Hepatocyte (in vitro differentiated cells): Measurements from ENCODE around the gene DVL2. TPM values are rescaled to one million over a fixed set of nuclear protein-coding genes. Genes with fewer than 3 reads are reported as not detected.
A peak's percentile ranks its signal among the peaks of the same experiment; 100 is the strongest.

ENCODE experiments used
- DNase-seq: peaks from one replicate; pipeline ENCODE4 v3.0.0-alpha.2; 2016; ENCODE audit warnings: low spot score
- H2AFZ ChIP-seq: fragments of 200-600 bp; sonication (generic); 2 replicates; pipeline ENCODE4 v1.6.0; 2016; ENCODE audit warnings: antibody characterized with exemption, mild to moderate bottlenecking
- H3K27ac ChIP-seq: fragments of 200-600 bp; sonication (generic); 2 replicates; pipeline ENCODE4 v1.5.1; 2016; ENCODE audit warnings: mild to moderate bottlenecking
- H3K27me3 ChIP-seq: fragments of 200-600 bp; sonication (generic); 2 replicates; pipeline ENCODE4 v1.6.1; 2016
- H3K36me3 ChIP-seq: fragments of 200-600 bp; sonication (generic); replicated peaks from 2 replicates; pipeline ENCODE4 v1.5.1; 2016; ENCODE audit warnings: low read depth; ENCODE audit not compliant: insufficient read depth
- H3K4me1 ChIP-seq: fragments of 200-600 bp; sonication (generic); 2 replicates; pipeline ENCODE4 v1.5.1; 2016; ENCODE audit warnings: mild to moderate bottlenecking, moderate library complexity; ENCODE audit not compliant: insufficient read depth
- H3K4me2 ChIP-seq: fragments of 200-600 bp; sonication (generic); 2 replicates; pipeline ENCODE4 v1.6.0; 2016
- H3K4me3 ChIP-seq: fragments of 200-600 bp; sonication (generic); 2 replicates; pipeline ENCODE4 v1.5.1; 2016; ENCODE audit warnings: mild to moderate bottlenecking
- H3K79me2 ChIP-seq: fragments of 200-600 bp; sonication (generic); 2 replicates; pipeline ENCODE4 v1.6.0; 2017; ENCODE audit warnings: mild to moderate bottlenecking
- H3K9me2 ChIP-seq: fragments of 200-600 bp; sonication (generic); replicated peaks from 2 replicates; pipeline ENCODE4 v1.6.0; 2017; ENCODE audit warnings: mild to moderate bottlenecking; ENCODE audit not compliant: insufficient read depth
- H3K9me3 ChIP-seq: fragments of 200-600 bp; sonication (generic); 2 replicates; pipeline ENCODE4 v1.5.1; 2016; ENCODE audit warnings: low read depth, mild to moderate bottlenecking
- H4K20me1 ChIP-seq: fragments of 200-600 bp; sonication (generic); 2 replicates; pipeline ENCODE4 v1.6.0; 2016; ENCODE audit warnings: mild to moderate bottlenecking; ENCODE audit not compliant: insufficient read depth, poor library complexity, severe bottlenecking
- CTCF ChIP-seq: fragments of 200-600 bp; sonication (generic); IDR thresholded peaks from 2 replicates; pipeline ENCODE4 v1.5.1; 2016; ENCODE audit warnings: antibody characterized with exemption, mild to moderate bottlenecking; ENCODE audit not compliant: poor library complexity
- EZH2 ChIP-seq: fragments of 200-600 bp; sonication (generic); IDR thresholded peaks from 2 replicates; pipeline ENCODE4 v1.6.1; 2016; ENCODE audit warnings: antibody characterized with exemption, mild to moderate bottlenecking, borderline replicate concordance
- EZH2phosphoT487 ChIP-seq: fragments of 200-600 bp; sonication (generic); IDR thresholded peaks from one replicate; pipeline ENCODE4 v1.6.1; 2018; ENCODE audit warnings: antibody characterized with exemption, mild to moderate bottlenecking, low read depth, moderate library complexity; ENCODE audit not compliant: unreplicated experiment, severe bottlenecking
- WGBS: methylation state at CpG from one replicate; pipeline ENCODE4 v1.1.6; 2016; ENCODE audit warnings: low lambda C conversion rate; ENCODE audit errors: missing lambda C conversion rate; 5-methylcytosine and 5-hydroxymethylcytosine counted together
- polyA plus RNA-seq: library from polyadenylated mRNA; unstranded; fragments of >200 nt; fragmentation: Nextera tagmentation; extraction: Ambion mirVana; gene quantifications from 2 replicates; pipeline ENCODE4 v1.2.1, GENCODE V29; 2016
- total RNA-seq: library from RNA; depleted of rRNA; stranded (reverse); fragments of >200 nt; gene quantifications from 2 replicates; pipeline ENCODE4 v1.2.3, GENCODE V29; 2014

The DVL2 gene
- total and polyA plus RNA-seq, 2 experiments from 2014 or later: 62.1 to 74.7 TPM

- Histone ChIP-seq H3K79me2 (peaks cover 67% of the 10 kb centered on the region), H3K4me3 (no peak overlapping the region), H3K27ac (peak overlapping the region; percentile 94), H4K20me1 (no peaks in the 10 kb centered on the region), H3K9me3 (no peaks in the 10 kb centered on the region), H3K36me3 (no peaks in the 10 kb centered on the region), H3K4me2 (peak overlapping the region; percentile 78), H3K4me1 (peaks cover 30% of the 10 kb centered on the region), H3K27me3 (peaks cover 5% of the 10 kb centered on the region), H3K9me2 (no peaks in the 10 kb centered on the region), H2AFZ (no peak overlapping the region)
- TF ChIP-seq EZH2 (no peak), EZH2phosphoT487 (no peak), CTCF (no peak)
- 70% methylated on average over 7 of the region's 7 CpGs for whole genome bisulfite sequencing
- peak; percentile 81 for DNase-seq
These were observed 24.6 kb upstream of the DVL2 start for GRCh38 chr17:7258731-7259554.

GRCh38 chr17:7256766-7257456, 22.6 kb upstream of the DVL2 start:
- Histone ChIP-seq H3K4me2 (no peak overlapping the region), H2AFZ (no peak overlapping the region), H3K9me2 (no peaks in the 10 kb centered on the region), H3K4me1 (peaks cover 29% of the 10 kb centered on the region), H4K20me1 (no peaks in the 10 kb centered on the region), H3K27me3 (peaks cover 3% of the 10 kb centered on the region), H3K79me2 (peaks cover 74% of the 10 kb centered on the region), H3K9me3 (no peaks in the 10 kb centered on the region), H3K27ac (peak overlapping the region; percentile 94), H3K4me3 (no peak overlapping the region), H3K36me3 (no peaks in the 10 kb centered on the region)
- TF ChIP-seq EZH2 (no peak), EZH2phosphoT487 (no peak), CTCF (no peak)
- no peak for DNase-seq
- WGBS: 97% methylated on average over 8 of the region's 8 CpGs

GRCh38 chr17:7254511-7254910, 20.2 kb upstream of the DVL2 start:
- Histone ChIP-seq H4K20me1 (no peaks in the 10 kb centered on the region), H3K27me3 (no peaks in the 10 kb centered on the region), H3K27ac (no peak overlapping the region), H3K36me3 (no peaks in the 10 kb centered on the region), H2AFZ (no peak overlapping the region), H3K79me2 (peaks cover 71% of the 10 kb centered on the region), H3K4me2 (no peak overlapping the region), H3K4me1 (peaks cover 24% of the 10 kb centered on the region), H3K9me2 (no peaks in the 10 kb centered on the region), H3K9me3 (no peaks in the 10 kb centered on the region), H3K4me3 (no peak overlapping the region)
- peak; percentile 5 for DNase-seq
- TF ChIP-seq EZH2 (no peak), CTCF (no peak), EZH2phosphoT487 (no peak)
- WGBS: 94% methylated on average over 4 of the region's 4 CpGs
